ENCODE results near the gene RNASE11.
"Not testable (repeated sequence)": the region's sequence is repeated elsewhere in the genome, so short reads cannot be mapped to it uniquely, and the experiment has no call there.

The RNASE11 gene

DNA sequence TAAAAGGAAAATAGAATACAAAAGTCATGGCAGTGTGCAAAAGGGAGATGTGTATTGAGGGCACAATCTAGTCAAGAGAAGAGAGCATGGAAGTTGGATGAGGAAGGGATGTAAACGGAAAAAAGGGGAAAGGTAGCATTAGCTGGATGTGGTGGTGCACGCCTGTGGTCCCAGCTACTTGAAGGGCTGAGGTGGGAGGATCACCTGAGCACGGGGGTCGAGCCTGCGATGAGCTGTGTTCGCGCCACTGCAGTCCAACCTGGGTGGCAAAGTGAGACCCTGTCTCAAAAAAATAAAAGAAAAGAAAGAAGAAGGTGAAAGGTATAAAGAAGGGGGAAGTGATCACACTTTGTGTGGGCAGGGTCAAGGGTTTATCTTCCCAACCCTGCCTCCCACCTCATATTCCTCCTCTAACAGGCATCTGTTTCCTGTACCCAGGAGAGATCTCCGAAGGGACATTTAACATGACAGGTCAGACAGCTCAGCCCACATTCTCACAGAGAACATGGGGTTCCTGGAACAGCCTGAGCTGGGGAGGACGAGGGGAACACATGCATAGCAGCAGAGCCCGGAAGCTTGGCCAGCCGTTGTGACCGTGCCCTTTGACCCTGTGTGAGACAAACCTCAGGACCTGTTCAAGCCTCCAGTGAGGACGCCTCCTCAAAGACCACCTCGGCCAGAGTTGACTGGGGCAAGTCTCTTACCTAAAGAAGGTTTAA is 8.9 kb downstream of the RNASE11 start:
- H3K4me3 ChIP-seq (replicated peaks; ENCODE audit: low read depth, low read length), result no peak overlapping the region
- DNase-seq (ENCODE audit: low read depth), result no peak
- no peak for TF ChIP-seq CTCF (IDR thresholded peaks at IDR 0.05; ENCODE audit: low read length, missing control alignments)

DNA sequence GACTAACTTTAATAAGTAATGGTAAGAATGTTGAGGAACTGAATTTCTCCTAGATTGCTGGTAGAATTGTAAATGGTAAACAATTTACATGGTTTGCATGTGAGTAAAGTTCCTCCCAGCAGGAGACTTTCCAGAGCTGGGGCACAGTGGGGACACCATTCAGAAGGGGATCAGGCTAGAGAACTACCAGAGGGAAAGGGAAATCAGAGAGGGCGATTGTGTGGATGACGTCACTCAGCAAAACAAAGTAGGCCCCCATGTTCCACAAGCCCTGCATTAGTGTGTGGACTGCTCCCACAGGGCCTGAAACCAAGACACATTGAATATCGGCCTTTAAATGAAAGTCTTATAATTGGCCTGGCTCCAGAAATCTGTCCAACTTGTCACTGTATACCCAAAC is 9.5 kb downstream of the RNASE11 start:
- TF ChIP-seq CTCF (IDR thresholded peaks at IDR 0.05; ENCODE audit: low read length, missing control alignments), result no peak
- H3K4me3 ChIP-seq (replicated peaks; ENCODE audit: low read depth, low read length), result no peak overlapping the region
- DNase-seq (ENCODE audit: low read depth), result no peak

DNA sequence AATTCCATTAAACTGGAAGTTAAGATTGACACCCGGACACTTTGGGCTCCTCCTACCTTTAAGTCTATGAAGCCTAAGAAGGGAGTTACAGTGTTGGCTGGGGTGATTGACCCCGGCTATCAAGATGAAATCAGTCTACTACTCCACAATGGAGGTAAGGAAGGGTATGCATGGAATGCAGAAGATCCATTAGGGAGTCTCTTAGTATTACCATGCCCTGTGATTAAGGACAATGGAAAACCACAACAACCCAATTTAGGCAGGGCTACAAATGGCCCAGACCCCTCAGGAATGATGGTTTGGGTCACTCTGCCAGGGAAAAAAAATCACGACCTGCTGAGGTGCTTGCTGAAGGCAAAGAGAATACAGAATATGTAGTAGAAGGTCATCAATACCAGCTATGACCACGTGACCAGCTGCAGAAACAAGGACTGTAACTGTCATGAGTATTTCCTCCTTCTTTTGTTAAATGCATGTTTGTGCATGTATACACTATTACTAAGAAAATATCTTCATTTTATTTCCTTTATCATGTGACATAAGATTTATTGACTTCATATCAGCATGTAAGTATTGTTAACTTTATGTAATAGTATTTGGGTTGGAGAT is 15.3 kb downstream of the RNASE11 start:
- not testable (repeated sequence) for H3K4me3 ChIP-seq (replicated peaks; ENCODE audit: low read depth, low read length); DNase-seq (ENCODE audit: low read depth)

- DNase-seq (ENCODE audit: low read depth), result not testable (repeated sequence)
Observed at GRCh38 chr14:20570720-20571119, 17.1 kb downstream of the RNASE11 start.

DNA sequence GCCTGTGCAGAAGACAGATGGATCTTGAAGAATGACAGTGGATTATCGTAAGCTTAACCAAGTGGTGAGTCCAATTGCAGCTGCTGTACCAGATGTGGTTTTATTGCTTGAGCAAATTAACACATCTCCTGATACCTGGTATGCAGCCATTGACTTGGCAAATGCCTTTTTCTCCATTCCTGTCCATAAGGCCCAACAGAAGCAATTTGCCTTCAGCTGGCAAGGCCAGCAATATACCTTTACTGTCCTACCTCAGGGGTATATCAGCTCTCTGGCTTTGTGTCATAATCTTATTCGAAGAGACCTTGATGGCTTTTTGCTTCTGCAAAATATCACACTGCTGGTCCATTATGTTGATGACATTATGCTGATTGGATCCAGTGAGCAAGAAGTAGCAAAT is 17.9 kb downstream of the RNASE11 start:
- not testable (repeated sequence) for DNase-seq (ENCODE audit: low read depth); H3K4me3 ChIP-seq (replicated peaks; ENCODE audit: low read depth, low read length)

More at GRCh38 chr14:20570720-20571119, 17.1 kb downstream of the RNASE11 start:
- not testable (repeated sequence) for H3K4me3 ChIP-seq (replicated peaks; ENCODE audit: low read depth, low read length)

DNA sequence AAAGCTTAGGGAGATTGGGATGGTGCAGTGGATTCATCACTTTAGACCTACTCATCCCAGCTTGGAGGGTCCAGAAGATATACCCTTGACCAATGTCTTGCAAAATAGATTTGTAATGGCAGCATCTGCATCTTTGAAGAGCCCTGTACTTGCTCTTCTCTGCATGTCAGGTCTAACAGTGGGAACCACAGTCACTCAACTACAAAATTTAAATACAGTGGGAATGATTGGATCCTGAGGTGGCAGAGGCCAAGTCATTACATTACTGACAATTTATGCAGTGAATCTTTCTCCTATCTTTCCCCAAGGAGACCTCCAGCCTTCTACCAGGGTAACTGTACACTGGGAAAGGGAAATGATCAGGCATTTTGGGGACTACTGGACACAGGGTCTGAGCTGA is 18.7 kb downstream of the RNASE11 start:
- DNase-seq (ENCODE audit: low read depth), result no peak
- H3K4me3 ChIP-seq (replicated peaks; ENCODE audit: low read depth, low read length), result no peak overlapping the region
- TF ChIP-seq CTCF (IDR thresholded peaks at IDR 0.05; ENCODE audit: low read length, missing control alignments), result no peak

DNA sequence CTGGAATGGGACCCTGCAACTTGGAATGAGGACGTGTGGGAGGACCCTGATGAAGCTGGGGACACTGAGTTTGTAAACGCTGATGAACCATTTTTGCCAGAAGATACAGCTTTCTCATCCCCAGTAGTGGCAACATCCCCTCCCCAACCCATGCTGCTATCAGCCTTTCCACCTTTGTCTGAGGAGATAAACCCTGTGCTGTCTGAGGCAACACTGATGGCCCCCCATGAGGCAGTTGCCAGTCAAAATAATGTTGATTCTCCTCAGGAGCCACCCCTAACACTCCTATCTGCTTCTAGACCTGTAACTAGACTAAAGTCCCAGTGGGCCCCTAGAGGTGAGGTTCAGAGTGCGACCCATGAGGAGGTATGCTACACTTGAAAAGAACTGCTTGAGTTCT is 19.4 kb downstream of the RNASE11 start:
- H3K4me3 ChIP-seq (replicated peaks; ENCODE audit: low read depth, low read length), result no peak overlapping the region
- DNase-seq (ENCODE audit: low read depth), result no peak
- TF ChIP-seq CTCF (IDR thresholded peaks at IDR 0.05; ENCODE audit: low read length, missing control alignments), result no peak

DNA sequence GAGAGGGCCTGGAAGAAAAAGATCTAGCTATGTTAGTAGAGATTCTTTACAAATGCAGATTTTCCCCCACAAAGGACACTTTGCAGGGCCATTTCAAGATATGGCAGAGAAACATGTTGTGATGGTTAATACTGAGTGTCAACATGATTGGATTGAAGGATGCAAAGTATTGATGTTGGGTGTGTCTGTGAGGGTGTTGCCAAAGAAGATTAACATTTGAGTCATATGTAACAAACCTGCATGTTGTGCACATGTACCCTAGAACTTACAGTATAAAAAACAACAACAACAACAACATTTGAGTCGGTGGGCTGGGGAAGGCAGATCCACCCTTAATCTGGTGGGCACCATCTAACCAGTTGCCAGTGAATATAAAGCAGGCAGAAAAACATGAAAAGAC is 20.6 kb downstream of the RNASE11 start:
- DNase-seq (ENCODE audit: low read depth); H3K4me3 ChIP-seq (replicated peaks; ENCODE audit: low read depth, low read length): not testable (repeated sequence)

DNA sequence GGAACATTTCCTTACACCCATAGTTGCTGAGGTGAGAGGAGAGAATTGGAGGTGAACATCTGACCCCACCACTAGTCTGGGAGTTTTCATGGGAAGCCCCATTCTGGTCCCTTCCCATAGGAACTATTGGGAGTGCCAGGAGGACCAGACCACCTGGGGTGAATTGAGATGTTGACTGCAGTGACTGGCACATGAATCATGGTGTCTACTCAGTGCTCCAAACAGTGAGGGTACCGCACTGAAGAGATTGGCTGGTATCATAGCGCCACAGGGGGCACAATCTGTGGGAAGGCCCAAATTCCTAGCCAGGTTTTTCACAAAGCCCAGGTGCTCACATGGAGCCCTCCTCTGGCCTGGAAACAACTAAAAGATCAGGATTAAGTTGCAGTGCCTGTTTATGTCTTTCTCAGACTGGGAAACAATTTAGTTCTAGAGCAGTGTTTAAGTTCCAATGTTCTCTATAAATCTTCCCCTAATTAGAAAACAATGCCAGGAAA is 23.3 kb downstream of the RNASE11 start:
- no peak for TF ChIP-seq CTCF (IDR thresholded peaks at IDR 0.05; ENCODE audit: low read length, missing control alignments)
- no peak overlapping the region for H3K4me3 ChIP-seq (replicated peaks; ENCODE audit: low read depth, low read length)
- DNase-seq (ENCODE audit: low read depth), result no peak
